HG03135 (cell line): Measurements from ENCODE around the gene CACNA1C.

Source experiments
- ATAC-seq: cut with Tn5 transposase; IDR thresholded peaks from one replicate; pipeline ENCODE4 v1.9.1; 2021; ENCODE audit warnings: mild to moderate bottlenecking, moderate library complexity; ENCODE audit not compliant: unreplicated experiment

CACNA1C gene

GRCh38 chr12:2432856-2433255 is 380.1 kb downstream of the CACNA1C start:
- no peak for ATAC-seq

DNA sequence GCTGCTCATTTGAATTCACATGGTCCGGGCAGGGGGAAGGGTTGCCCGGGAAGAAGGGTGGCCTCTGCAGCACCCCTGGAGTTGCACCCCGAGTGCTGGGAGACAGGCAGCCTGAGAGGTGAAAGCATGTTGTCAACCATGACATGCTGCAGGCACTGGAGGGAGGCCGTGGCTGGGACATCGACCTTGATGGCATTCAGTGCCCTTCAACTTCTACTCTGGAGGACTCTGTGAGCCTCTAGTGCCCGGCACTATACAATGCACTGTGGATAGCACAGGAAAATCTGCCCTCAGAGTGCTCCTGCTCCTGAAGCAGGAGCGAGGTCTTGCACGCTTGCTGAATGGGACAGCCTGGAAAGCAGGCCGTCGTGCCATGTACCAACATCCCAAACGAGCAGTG is 382.7 kb downstream of the CACNA1C start:
- ATAC-seq: no peak

GRCh38 chr12:2439332-2440100 is 386.7 kb downstream of the CACNA1C start:
- ATAC-seq: no peak

- no peak for ATAC-seq
These were observed 391.0 kb downstream of the CACNA1C start for GRCh38 chr12:2443776-2444175.

DNA sequence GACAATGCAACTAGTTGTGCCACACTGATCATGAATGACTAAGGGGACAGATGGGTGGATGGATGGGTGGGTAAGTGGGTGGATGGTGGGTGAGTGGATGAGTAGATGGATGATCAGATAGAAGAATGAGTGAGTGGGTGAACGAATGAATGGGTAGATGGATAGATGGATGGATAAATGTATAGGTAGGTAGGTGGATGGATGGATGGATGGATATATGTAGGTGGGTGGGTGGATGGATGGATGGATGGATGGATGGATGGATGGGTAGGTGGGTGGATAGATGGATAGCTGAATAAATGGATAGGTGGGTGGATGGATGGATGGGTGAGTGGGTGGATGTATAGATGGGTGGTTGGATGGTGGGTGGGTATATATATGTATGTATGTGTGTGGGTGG is 393.2 kb downstream of the CACNA1C start:
- no peak for ATAC-seq

DNA sequence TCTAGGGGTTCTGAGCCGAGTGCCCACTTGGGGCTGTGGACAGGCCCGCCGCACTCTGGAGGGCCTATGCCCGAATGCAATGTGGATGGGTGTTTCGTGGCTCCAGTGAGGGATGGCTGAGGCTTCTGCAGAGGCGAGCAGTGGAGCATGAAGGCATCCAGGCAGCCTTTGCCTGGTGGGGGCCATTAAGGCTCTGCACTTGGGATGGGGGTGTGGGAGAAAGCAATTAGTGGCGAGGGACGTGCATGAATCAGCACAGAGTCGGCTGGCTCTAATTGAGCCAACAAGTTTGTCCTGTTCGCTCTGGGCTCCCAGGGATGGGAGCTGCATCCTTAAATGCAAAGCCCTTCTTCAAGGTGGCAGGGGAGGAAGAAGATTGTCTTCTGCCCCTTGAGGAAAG is 395.1 kb downstream of the CACNA1C start:
- no peak for ATAC-seq

DNA sequence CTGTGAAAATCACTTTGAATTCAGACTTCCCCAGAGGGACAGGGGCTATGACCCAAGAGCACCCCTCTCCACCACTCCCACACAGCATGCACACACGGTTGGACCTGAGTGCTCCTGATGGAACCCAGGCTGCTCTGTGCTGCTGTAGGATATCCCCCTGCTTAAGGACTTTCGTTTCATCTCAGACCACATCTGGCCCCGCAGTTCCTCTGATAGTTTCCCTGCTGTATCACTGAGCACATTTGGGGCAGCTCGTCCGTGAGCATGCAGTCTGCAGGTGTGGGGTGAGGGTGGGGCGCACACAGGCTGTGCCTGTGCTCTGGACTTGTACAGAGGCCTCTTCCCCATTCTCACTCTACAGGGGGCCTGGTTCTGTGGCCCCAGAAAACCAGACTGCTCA is 396.8 kb downstream of the CACNA1C start:
- no peak for ATAC-seq

- ATAC-seq: no peak
These were observed 397.8 kb downstream of the CACNA1C start for GRCh38 chr12:2450553-2450952.

- ATAC-seq: no peak
These were observed 398.2 kb downstream of the CACNA1C start for GRCh38 chr12:2451025-2451424.

GRCh38 chr12:2451497-2451896 is 398.7 kb downstream of the CACNA1C start:
- no peak for ATAC-seq

DNA sequence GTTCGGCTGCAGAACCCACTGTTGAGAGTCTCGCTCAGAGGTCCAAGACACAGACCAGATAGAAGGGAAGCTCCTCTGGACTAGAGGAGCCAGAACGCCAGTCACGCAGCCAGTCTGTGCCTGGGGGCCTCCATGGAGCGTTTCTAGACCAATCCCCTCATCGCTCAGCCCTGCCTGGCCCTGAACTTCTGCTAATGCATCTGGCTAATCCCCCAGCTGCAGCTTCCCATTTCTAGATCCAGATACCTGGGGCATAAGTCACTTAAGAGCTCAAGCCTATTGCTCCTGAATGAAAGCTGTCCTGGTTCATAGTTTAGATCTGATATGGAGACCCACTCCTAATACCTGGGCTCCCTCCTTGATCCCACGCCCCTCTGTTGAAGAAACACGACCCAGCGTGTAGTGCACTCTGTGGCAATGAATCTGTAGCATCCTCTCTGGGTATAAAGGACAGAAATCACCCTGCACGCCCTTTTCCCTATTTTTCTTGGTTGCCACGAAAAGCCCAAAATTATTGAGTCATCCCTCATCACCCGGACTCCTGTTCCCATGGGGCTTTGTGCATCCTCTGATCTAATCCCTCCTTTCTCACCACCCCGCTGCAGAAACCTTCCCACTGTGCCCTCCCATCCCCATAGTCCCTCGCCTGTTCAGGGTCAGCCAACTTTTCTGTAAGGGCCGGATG is 400.4 kb downstream of the CACNA1C start:
- ATAC-seq: no peak

DNA sequence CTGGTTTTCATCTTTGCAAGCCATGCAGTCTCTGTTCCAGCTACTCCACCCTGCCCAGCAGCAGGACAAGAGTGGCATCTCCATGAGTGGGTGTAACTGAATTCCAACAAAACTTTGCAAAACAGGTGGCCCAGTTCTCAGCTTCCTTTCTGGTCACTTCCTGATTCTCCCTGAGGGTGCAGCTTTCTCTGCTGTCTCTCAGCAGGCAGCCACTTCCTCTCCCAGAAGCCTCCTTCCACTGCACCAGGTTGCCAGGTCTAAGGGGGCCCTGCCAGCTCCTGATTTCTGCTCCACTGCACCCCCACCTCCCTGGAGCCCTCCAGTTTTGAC is 400.9 kb downstream of the CACNA1C start:
- ATAC-seq: no peak

DNA sequence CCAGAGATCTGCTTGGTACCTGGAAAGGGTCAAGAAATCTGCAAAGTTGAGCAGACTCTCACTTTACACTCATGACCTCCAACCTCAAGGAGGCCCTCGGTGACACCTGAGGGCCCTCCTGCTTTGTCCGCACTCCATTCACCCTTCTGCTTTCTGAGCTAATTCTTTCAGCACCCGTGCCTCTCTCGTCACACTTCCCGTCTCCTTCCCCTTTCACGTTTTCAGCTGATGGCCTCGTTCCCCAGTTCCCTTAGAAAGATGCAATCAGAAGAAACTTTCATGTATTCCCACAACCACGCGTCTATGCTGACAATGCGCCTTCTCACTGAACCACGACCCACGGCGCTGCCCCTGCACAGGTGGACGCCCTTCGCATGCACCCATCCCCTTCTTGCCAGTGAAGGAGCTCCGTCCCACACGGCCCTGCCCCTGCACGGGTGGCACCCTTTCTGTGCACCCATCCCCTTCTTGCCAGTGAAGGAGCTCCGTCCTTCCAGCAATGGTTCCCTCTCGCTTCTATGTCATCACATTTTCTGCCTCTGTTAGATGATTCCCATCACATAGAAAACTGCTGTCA is 401.9 kb downstream of the CACNA1C start:
- no peak for ATAC-seq

DNA sequence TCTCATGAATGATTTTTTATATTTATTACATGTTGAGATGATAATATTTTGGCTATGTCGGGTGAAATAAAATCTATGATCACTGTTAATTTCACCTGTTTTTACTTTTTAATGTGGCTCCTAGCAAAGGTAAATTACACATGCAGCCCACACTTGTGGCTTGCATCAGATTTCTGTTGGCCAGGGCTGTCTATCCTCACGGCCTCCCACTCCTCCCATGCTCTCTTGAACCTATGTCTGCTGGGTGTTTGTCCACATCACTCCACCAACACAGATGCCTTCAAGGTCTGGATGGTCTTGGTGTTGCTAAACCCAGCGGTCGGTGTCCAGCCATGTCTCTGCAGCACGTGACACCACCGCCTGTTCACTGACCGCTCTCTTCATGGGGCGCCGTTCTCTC is 402.6 kb downstream of the CACNA1C start:
- ATAC-seq: no peak

DNA sequence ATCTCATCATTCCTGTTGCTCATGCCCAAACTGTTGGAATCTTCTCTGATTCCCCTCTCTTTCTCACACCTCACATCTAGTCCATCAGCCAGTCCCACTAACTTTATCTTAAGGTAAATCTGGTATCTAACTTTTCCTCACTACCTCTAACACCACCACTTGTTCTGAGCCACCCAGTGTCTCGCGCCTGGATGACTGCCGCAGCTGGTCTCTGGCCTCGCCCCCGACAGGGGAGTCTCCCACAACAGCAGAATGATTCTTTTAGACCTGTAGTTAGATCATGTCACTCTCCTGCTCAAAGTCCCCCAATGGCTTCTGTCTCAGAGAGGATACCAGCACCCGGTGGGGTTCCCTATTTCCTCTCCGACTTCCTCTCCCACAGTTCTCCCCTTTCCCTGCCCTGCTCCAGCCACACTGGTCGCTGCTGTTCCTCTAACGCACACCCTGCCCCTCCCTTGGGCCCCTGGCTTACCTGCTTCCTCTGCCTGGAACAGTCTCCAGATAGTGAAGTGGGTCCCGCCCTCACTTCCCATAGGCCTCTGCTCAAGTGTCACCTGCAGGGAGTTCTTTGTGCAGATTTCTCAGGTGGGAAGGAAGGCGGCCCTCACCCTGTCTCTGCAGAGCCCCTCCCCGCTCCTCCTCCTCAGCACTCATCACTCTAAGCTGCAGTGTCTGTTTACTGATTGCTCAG is 403.5 kb downstream of the CACNA1C start:
- ATAC-seq: no peak

DNA sequence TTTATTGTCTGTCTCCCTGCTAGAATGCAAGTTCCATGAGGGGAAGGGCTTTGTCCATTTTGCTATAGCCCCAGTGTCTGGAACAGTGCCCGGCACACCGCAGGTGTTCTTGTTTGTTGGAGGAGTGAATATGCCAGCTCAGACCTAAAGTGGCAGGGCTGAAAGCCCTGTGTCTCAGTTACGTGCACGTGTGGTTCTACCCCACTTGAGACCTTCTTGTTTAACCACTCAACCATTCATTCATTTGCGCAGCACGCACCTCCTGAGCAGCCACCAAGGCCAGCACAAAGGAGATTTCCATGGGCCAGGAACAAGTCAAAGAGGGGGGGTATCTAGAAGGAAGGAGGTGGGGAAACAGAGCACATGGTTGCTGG is 404.0 kb downstream of the CACNA1C start:
- no peak for ATAC-seq

DNA sequence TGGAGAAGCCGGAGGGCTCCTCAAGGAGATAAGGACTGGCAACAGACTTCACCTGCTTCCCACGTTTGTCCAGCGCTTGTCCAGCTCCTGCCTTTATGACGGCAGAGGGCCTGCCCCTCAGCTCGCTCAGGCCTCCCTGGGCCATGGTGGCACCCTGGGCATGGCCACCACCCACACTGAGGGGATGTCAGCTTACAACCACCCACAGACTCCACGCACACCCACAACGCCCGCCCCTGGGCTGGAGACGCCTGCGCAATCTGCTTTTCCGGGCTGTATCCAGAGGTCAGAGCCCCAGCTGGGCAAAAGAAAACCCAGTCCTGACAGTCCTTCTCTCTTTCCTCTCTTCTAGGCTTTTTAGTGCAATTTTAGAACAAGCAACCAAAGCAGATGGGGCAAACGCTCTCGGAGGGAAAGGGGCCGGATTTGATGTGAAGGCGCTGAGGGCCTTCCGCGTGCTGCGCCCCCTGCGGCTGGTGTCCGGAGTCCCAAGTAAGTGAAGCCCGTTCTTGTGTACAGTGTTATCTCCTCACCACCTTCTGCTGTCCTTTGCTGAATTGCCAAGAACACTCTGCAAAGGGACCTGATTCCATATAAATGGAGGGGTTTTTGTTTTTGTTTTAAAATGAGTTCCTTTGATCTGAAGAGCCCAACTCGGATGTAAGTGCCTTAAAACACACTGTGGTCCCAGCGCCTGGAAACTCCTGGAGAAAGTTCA is 404.6 kb downstream of the CACNA1C start:
- ATAC-seq: no peak

DNA sequence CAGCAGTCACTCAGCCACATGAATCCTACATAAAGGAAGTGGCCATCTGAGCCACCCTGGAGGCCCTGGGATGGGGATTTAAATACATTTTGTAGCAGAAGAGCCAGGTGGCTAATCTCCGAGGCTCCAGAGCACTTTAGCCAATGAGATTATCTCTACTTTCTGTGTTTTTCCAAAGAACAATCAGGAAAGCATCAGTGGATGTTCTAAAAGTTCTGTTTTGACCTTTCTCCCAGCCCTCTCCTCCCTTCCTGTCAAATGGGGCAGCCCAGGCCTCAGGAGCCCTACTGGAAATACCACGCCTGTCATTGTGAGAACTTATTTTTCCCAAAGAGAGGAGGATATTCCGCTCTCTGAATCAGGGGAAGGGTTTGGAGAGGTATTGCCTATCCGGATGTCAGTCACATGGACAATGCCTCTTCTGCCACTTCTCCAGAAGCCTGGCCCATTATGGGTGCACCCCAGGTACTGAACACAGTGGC is 405.2 kb downstream of the CACNA1C start:
- ATAC-seq: no peak

DNA sequence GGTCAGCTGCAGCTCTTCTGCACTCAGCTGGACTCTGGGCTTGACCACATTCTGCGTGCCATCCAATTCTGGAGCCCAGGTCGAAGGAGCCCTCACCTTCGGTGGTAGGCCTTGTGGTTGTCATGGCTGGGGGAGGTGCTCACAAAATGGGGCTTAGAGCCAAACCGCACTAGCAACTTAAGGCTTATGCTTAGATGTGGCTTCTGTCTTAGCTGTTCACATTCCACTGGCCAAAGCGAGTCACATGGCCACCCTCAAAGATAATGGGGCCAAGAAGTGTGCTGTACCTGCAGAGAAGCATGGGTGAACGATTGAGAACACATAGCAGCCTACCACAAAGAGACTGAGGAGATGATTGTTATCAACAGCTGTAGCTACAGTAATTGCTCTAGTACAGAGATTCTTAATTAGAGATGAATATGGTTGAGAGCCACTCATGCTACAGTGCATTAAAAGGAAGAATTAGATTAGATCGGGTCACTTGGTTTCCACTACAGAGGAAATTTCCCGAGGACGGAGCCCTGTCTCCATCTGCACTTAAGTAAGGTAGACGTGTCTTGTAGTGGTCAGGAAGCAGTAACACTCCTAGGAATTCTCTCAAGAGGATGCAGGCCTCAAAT is 407.4 kb downstream of the CACNA1C start:
- no peak for ATAC-seq

GRCh38 chr12:2461046-2461445 is 408.3 kb downstream of the CACNA1C start:
- no peak for ATAC-seq

DNA sequence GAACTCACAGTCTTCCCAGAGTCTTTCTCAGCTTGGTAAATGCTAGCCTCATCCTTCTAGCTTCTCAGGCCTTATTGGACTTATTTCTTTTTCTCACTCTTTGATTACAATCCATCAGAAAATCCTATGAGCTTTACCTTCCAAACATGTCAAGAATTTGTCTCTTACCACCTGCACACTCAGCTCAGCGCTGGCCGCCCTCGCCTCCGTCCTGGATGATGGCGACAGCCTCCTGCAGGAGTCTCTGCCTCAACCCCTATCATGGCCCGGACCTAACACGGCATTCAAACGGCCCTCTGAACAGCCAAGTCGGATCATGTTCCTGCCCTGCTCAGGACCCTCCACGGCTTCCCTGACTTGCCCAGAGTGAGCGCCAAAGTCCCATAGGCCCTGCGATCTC is 408.9 kb downstream of the CACNA1C start:
- no peak for ATAC-seq
